NCI-H1105 treated with DMSO at 0.1 percent for 48 hours (cell line): Measurements from ENCODE around the gene DGKI.

ENCODE experiments used
- DNase-seq: peaks from one replicate; lab custom pipeline; 2025; lab: John Stamatoyannopoulos, UW

The DGKI gene

GRCh38 chr7:137871170-137871915 is 24.6 kb upstream of the DGKI start:
- DNase-seq, result no peak

DNA sequence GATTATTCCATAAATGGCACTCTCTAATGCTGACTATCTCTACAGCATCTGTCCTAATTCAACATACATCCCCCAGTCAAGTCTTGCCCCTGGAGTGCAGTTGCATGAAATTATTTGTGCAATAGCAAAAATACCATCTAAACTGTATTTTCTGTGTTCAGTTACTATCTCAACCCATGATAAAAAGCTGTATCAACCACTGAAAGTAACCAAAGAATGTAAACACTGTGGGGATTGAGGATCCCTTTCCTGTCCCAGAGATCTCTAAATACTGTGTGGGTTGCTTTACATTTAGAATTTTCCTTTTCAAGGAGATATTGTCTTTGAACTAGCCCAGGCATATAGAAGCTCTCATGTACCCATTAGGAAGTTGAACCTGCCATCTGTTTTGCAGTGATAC is 23.9 kb upstream of the DGKI start:
- DNase-seq, result no peak

DNA sequence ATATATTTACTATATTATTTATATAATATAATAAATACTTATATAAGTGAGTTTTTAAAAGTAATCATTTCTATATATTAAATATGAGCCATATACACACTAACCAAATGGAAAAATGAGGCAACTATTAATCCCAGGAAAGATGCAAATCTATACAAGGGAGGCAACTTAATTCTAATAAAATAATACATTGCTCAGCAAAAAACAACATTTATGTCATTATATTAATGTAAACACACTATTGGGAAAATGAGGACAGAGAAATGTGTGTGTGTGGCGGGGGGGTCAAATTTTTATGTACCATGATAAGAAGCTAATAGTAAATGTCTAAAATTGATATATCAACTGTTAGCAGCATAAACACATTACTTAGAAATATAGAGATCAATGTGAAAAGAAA is 23.3 kb upstream of the DGKI start:
- no peak for DNase-seq

DNA sequence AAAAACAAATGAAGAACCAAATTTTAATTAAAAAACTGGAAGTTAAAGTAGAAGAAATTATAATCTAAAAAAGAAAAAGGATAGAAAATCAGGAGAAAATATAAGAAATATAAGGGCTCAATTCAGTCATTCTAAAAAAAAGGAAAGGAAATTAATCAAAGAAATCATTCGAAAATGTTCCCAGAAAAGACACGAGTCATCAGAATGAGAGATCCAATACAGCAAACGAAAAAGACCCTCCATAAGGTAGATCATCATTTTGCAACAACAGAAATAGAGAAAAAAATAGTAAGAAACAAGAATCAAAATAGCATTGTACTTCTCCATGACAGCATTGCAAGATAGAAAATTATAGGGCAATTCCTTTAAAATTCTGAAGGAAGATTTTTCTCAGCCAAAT is 22.5 kb upstream of the DGKI start:
- DNase-seq, result no peak

DNA sequence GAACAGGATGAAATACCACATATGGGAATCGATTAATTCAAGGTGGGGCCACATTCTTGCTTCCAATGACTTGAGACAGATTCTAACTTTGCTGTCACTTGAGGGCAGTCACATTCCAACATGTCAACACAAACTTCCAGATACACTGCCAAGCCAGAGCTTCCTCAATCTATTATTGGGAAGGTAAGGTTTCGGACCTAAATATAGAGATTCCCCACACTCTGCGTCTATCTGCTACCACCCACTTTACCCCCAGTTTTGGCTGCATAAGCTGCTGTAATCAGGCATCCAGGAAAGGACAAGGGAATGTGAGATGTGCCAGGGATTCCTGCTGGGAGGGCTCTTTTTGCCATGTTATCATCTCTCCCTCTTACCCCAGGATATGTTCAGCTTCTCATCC is 20.5 kb upstream of the DGKI start:
- no peak for DNase-seq

- no peak for DNase-seq
These were observed 19.0 kb upstream of the DGKI start for GRCh38 chr7:137865764-137866163.

- DNase-seq, result no peak
These were observed 16.2 kb upstream of the DGKI start for GRCh38 chr7:137862964-137863363.

DNA sequence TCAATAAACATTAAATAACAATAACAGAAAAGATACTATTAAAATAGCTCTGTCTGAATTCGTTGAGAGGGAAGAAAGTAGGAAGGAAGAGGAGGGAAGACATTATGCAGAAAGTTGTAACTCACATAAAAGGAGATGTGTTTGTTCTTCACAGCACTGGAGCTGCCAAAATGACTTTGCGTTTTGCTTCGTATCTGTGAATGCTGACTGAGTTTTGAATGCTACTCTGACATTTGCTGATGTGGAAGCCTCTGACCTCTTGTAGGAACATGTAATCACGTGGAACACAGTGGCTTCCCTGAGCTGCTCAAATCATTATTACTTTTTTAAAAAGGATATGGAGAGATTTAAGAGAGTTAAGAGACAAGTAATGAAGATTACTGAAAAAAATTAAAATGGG is 15.6 kb upstream of the DGKI start:
- no peak for DNase-seq

DNA sequence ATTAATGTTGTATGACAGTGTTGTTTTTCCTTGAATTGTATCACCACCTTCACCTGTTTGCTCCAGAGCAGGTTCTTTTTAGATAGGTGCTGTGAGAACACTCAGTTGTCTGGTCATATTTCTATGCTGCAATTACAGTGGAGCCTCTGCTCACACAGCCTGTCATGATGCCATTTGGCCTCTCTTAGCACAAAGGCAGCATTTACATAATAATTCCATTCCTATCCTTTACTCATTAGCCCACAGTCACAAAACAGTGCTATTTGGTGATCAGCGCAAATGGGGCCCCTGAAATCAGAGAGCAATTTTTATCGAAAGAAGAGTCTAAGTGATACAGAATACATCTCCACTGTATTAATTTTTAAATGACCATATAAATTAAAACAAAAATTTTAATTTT is 13.8 kb upstream of the DGKI start:
- no peak for DNase-seq

DNA sequence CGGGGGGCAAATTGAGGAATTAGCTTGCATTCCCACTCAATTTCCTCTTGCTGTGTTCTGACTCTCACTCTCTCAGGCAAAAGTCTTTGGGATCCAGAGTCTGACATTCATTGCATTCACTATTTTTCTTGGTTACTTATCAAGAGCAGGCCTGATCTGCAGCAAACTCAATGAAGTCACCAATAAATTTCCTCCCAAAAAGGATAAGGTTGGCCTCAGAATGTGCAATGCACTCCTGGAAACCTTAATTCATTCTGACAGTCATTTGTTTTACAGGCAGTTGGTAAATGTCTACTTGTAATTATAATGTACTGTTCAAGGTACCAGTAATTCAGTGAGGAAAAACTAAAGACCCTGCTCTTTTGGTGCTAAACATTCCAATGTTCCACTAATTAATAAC is 6.3 kb upstream of the DGKI start:
- no peak for DNase-seq

DNA sequence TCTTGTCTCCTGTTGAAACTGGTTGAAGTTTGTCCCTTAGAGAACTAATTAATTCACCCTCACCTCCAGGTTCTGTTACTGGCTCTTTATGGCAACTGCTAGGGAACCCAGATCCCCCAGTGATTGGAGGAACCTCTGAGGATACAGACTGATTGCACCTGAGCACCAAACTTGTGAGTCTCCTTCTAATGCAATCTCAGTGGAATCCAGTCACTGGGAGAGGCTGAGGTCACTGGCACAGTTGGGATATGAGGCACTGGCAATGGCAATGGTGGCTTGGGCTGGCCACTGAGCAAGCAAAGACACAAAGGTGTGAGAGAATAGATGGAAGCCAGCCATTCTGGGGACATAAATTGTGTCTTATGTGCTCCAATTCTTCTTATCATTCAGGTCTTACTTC is 5.3 kb upstream of the DGKI start:
- no peak for DNase-seq

DNA sequence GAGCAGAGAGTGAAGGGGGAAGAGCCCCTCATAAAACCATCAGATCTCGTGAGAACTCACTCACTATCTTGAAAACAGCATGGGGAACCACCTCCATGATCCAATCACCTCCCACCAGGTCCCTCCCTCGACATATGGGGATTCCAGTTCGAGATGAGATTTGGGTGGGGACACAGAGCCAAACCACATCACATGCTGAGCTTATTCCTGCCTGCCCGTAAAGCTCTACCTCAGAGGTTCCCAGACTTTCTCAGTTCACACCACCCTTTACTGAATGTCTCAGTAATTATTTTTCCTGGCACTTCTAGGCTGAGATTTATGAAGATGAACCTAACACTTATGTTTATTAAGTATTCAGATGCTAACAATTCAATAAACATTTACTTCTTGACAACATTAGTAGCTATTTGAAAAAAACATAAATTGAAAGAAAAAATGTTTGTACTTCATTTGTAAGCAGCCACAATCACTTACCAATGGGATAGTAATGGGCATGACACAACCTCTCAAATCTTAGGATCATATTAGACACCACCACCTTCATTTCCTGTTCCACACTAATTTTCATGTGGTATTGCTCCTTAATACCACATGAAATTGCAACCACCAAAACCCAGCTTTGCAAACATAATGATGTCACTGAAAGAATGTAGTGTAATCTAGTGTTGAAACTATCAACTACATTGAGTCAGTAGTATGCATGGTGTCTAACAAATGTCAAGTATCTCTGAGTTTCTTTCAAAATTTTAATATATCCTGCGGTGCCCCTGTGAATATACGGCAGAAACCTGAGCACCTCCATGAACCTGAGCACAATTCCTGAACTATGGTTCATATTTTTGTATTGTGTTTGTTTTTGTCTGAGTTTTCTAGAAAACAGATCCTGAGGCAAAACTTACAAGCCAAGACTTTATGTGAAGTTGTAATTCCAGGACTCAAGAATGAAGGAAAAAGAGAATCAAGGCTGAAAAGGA is 4.5 kb upstream of the DGKI start:
- no peak for DNase-seq

DNA sequence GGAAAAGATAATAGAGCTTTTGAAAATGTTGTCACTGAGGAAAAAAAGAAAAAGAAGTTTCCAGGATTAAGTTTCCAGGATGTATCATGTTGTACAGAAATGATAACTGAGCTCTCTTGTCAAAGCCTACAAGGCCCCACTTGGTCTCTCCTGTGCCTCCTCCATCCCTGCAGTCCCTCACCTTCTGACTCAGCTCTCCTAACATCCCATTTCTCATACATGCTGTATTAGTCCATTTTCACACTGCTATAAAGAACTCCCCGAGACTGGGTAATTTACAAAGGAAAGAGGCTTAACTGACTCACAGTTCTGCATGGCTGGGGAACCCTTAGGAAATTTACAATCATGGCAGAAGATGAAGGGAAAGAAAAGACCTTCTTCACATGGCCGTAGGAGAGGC is 3.8 kb upstream of the DGKI start:
- DNase-seq, result no peak

GRCh38 chr7:137848095-137848494 is 1.3 kb upstream of the DGKI start:
- DNase-seq, result no peak

DNA sequence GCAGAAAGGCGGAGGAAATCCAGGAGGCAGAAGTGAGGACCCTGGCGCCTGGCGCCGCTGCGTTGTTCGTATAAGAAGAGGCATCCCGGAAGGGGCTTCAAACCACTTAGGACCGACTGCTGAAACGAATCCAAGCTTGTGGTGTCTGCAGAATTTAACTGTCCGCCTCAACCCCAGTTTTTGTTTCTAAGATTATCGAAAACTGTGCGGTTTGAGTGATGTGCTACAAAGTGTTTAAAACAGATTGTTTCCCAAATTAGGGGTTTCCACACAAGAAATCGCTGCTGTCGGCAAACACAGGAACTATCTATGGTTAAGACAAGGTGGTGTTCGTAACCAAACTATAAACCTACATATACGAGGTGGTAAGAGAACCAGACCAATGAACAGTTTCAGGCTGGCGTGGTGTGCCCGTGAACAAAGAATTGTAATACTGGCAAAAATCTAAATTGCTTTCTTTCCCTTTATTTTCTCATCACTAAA is 835 bp upstream of the DGKI start:
- DNase-seq, result no peak

DNA sequence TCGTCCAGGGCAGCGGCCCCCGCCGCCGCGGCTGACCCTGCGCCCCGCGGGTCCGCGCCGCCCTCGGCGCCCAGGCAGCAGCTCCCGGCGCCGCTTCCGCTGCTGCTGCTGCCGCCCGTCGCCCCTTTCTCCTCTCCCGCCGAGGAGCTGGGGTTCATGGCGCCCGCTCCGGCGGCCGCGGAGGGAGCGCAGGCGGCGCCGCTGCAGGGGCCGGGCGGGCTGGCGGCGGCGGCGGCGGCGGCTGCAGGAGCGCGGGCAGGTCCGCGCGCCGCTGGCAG is 286 bp downstream of the DGKI start:
- no peak for DNase-seq

- no peak for DNase-seq
These were observed 1.9 kb downstream of the DGKI start for GRCh38 chr7:137844677-137845425.

GRCh38 chr7:137839903-137840779 is 6.6 kb downstream of the DGKI start:
- DNase-seq, result peak; percentile 79

DNA sequence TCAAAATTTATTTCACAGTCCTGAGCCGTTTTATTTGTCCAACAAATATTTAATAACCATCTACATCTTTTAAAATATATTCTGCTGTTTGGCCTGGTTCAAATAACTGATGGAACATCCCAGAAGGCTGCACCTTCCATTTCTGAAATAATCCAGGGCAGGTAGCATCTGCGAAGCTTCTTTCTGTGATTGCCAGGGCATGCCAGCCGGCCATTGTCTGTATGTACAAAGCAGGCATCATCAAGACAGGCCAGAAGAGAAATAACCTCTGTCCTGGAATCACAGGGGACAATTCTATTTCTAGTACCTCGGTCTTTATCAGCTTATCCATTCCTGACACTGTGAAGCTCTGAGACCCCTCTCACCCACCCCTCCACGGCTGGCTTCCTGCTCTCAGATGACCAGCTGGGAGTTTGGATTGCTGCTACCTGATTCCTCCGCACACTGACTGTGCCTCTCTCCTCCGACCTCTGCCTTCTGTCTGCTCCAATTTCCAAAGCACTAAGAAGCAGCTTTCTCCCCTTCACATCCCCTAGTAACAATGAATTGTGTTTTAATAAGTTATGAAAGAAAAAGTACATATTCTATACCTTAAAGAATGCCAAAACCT is 8.0 kb downstream of the DGKI start:
- DNase-seq, result no peak

- DNase-seq, result no peak
These were observed 10.2 kb downstream of the DGKI start for GRCh38 chr7:137836541-137836940.

GRCh38 chr7:137836113-137836509 is 10.7 kb downstream of the DGKI start:
- DNase-seq, result no peak
